ENCODE data around the gene CSGALNACT2.

Gene CSGALNACT2

GRCh38 chr10:43123361-43124093, 14.7 kb upstream of the CSGALNACT2 start:
- DNase-seq (ENCODE audit: low read depth, low spot score): no peak

GRCh38 chr10:43124094-43124521, 14.1 kb upstream of the CSGALNACT2 start:
- no peak for DNase-seq (ENCODE audit: low read depth, low spot score)

GRCh38 chr10:43124574-43125273, 13.5 kb upstream of the CSGALNACT2 start:
- no peak for DNase-seq (ENCODE audit: low read depth, low spot score)

GRCh38 chr10:43125274-43125845, 12.9 kb upstream of the CSGALNACT2 start:
- no peak for DNase-seq (ENCODE audit: low read depth, low spot score)

- no peak for DNase-seq (ENCODE audit: low read depth, low spot score)
These were observed 12.1 kb upstream of the CSGALNACT2 start for GRCh38 chr10:43125881-43126731.

- DNase-seq (ENCODE audit: low read depth, low spot score): no peak
These were observed 11.4 kb upstream of the CSGALNACT2 start for GRCh38 chr10:43126759-43127424.

- no peak for DNase-seq (ENCODE audit: low read depth, low spot score)
These were observed 10.8 kb upstream of the CSGALNACT2 start for GRCh38 chr10:43127442-43127841.

GRCh38 chr10:43128331-43128730, 9.9 kb upstream of the CSGALNACT2 start:
- DNase-seq (ENCODE audit: low read depth, low spot score): no peak

GRCh38 chr10:43128958-43129706, 9.1 kb upstream of the CSGALNACT2 start:
- peak; percentile 75 for DNase-seq (ENCODE audit: low read depth, low spot score)

- no peak for DNase-seq (ENCODE audit: low read depth, low spot score)
These were observed 7.5 kb upstream of the CSGALNACT2 start for GRCh38 chr10:43130770-43131171.

GRCh38 chr10:43131256-43131655, 7.0 kb upstream of the CSGALNACT2 start:
- DNase-seq (ENCODE audit: low read depth, low spot score): no peak

GRCh38 chr10:43131906-43132305, 6.3 kb upstream of the CSGALNACT2 start:
- DNase-seq (ENCODE audit: low read depth, low spot score): no peak

- no peak for DNase-seq (ENCODE audit: low read depth, low spot score)
These were observed 5.1 kb upstream of the CSGALNACT2 start for GRCh38 chr10:43132867-43133787.

- no peak for DNase-seq (ENCODE audit: low read depth, low spot score)
These were observed 3.9 kb upstream of the CSGALNACT2 start for GRCh38 chr10:43134126-43134905.

- DNase-seq (ENCODE audit: low read depth, low spot score): no peak
These were observed 3.2 kb upstream of the CSGALNACT2 start for GRCh38 chr10:43135064-43135463.

- no peak for DNase-seq (ENCODE audit: low read depth, low spot score)
These were observed 2.6 kb upstream of the CSGALNACT2 start for GRCh38 chr10:43135656-43136055.

GRCh38 chr10:43136432-43136831, 1.8 kb upstream of the CSGALNACT2 start:
- no peak for DNase-seq (ENCODE audit: low read depth, low spot score)

GRCh38 chr10:43136995-43137716, 1.1 kb upstream of the CSGALNACT2 start:
- DNase-seq (ENCODE audit: low read depth, low spot score): no peak
